Sigmoid colon (tissue), 4 donors: ENCODE measurements around the gene HLA-DMB.

Source experiments
- CTCF ChIP-seq, 4 experiments: fragments of 450-650 bp in 3 of 4; fragments of 200-600 bp in 1 of 4; IDR thresholded peaks; one replicate each; pipeline ENCODE4 v1.5.1; 2016 to 2019; ENCODE audit warnings: antibody characterized with exemption in 4 of 4, mild to moderate bottlenecking in 3 of 4, moderate library complexity in 2 of 4
- EP300 ChIP-seq, 4 donors: sonication (generic); formaldehyde crosslinking; IDR thresholded peaks; one replicate each; pipeline ENCODE4 v1.6.1; 2017; ENCODE audit warnings: antibody characterized with exemption in 4 of 4
- POLR2A ChIP-seq, 2 donors: fragments of 450-650 bp; IDR thresholded peaks; one replicate each; pipeline ENCODE4 v1.6.1; 2016; ENCODE audit warnings: antibody characterized with exemption in 2 of 2, mild to moderate bottlenecking in 2 of 2, moderate library complexity in 2 of 2

GRCh38 chr6:32977953-32978324, 37.1 kb upstream of the HLA-DMB start:
- no peak for TF ChIP-seq CTCF (IDR thresholded peaks at IDR 0.05)
- no peak for TF ChIP-seq POLR2A (IDR thresholded peaks at IDR 0.05)
- no peak for TF ChIP-seq EP300 (IDR thresholded peaks at IDR 0.05)
